HepG2 (cell line): ENCODE results near the gene IMPDH1. TPM values are rescaled to one million over a fixed set of nuclear protein-coding genes. Genes with fewer than 3 reads are reported as not detected.
A peak's percentile ranks its signal among the peaks of the same experiment; 100 is the strongest.

Experiments
- AGO1 ChIP-seq: fragments of 200-400 bp; formaldehyde crosslinking; IDR thresholded peaks from 2 replicates; pipeline ENCODE4 v1.6.1; 2017; ENCODE audit warnings: mild to moderate bottlenecking, low read depth, low read length, moderate library complexity; ENCODE audit not compliant: poor library complexity, severe bottlenecking
- ARNT ChIP-seq: fragments of 450-650 bp; IDR thresholded peaks from 2 replicates; pipeline ENCODE4 v1.6.1; 2017
- BCLAF1 ChIP-seq: fragments of 450-650 bp; IDR thresholded peaks from 2 replicates; pipeline ENCODE4 v1.6.1; 2017; ENCODE audit warnings: mild to moderate bottlenecking
- FIP1L1 ChIP-seq: fragments of 200-400 bp; formaldehyde crosslinking; IDR thresholded peaks from 2 replicates; pipeline ENCODE4 v1.6.1; 2018; ENCODE audit warnings: low read depth, mild to moderate bottlenecking, low read length, moderate library complexity, borderline replicate concordance; ENCODE audit not compliant: insufficient read depth
- FOXJ3 ChIP-seq: sonication (generic); formaldehyde crosslinking; IDR thresholded peaks from 2 replicates; pipeline ENCODE4 v1.4.0; 2020; ENCODE audit warnings: missing genetic modification reagents, mild to moderate bottlenecking, borderline replicate concordance
- HNRNPLL ChIP-seq: fragments of 200-400 bp; formaldehyde crosslinking; IDR thresholded peaks from 2 replicates; pipeline ENCODE4 v1.6.1; 2017; ENCODE audit warnings: mild to moderate bottlenecking, low read depth, low read length; ENCODE audit not compliant: poor library complexity, severe bottlenecking
- KAT7 ChIP-seq: IDR thresholded peaks from 2 replicates; pipeline ENCODE4 v1.6.1; 2018; ENCODE audit warnings: borderline replicate concordance, missing compliant biosample characterization
- KAT8 ChIP-seq: IDR thresholded peaks from 2 replicates; pipeline ENCODE4 v1.6.1; 2016; ENCODE audit warnings: missing genetic modification reagents, missing compliant biosample characterization
- MLXIP ChIP-seq: sonication (generic); formaldehyde crosslinking; IDR thresholded peaks from 2 replicates; pipeline ENCODE4 v1.9.0; 2021; ENCODE audit warnings: missing genetic modification reagents, borderline replicate concordance
- NFRKB ChIP-seq: fragments of 450-650 bp; IDR thresholded peaks from 2 replicates; pipeline ENCODE4 v1.6.1; 2017
- SALL2 ChIP-seq: sonication (generic); formaldehyde crosslinking; IDR thresholded peaks from 2 replicates; pipeline ENCODE4 v1.8.1; 2023; ENCODE audit warnings: mild to moderate bottlenecking, missing genetic modification reagents, inconsistent platforms
- SAP130 ChIP-seq: IDR thresholded peaks from 2 replicates; pipeline ENCODE4 v1.6.1; 2016; ENCODE audit warnings: low read depth
- SNAI1 ChIP-seq: sonication (generic); formaldehyde crosslinking; IDR thresholded peaks from 2 replicates; pipeline ENCODE4 v1.5.0; 2020; ENCODE audit warnings: mild to moderate bottlenecking, missing genetic modification reagents, borderline replicate concordance
- THRA ChIP-seq: sonication (generic); formaldehyde crosslinking; IDR thresholded peaks from 2 replicates; pipeline ENCODE4 v1.4.0; 2020; ENCODE audit warnings: missing genetic modification reagents, borderline replicate concordance
- YEATS2 ChIP-seq: sonication (generic); formaldehyde crosslinking; IDR thresholded peaks from 2 replicates; pipeline ENCODE4 v1.4.0; 2020; ENCODE audit warnings: missing genetic modification reagents, borderline replicate concordance
- ZFP36L2 ChIP-seq: sonication (generic); formaldehyde crosslinking; IDR thresholded peaks from 2 replicates; pipeline ENCODE4 v1.4.0; 2020; ENCODE audit warnings: missing genetic modification reagents
- ZMAT5 ChIP-seq: sonication (generic); formaldehyde crosslinking; IDR thresholded peaks from 2 replicates; pipeline ENCODE4 v1.5.0; 2020; ENCODE audit warnings: mild to moderate bottlenecking, low read depth, missing genetic modification reagents, borderline replicate concordance
- ZNF350 ChIP-seq: sonication (generic); formaldehyde crosslinking; IDR thresholded peaks from 2 replicates; pipeline ENCODE4 v1.4.0; 2020; ENCODE audit warnings: mild to moderate bottlenecking, low read depth, missing genetic modification reagents, borderline replicate concordance
- ZNF354B ChIP-seq: sonication (generic); formaldehyde crosslinking; IDR thresholded peaks from 2 replicates; pipeline ENCODE4 v1.8.0; 2022; ENCODE audit warnings: mild to moderate bottlenecking, missing genetic modification reagents
- ZNF432 ChIP-seq: sonication (generic); formaldehyde crosslinking; IDR thresholded peaks from 2 replicates; pipeline ENCODE4 v1.5.0; 2020; ENCODE audit warnings: missing genetic modification reagents, mild to moderate bottlenecking, borderline replicate concordance
- ZNF569 ChIP-seq: sonication (generic); formaldehyde crosslinking; IDR thresholded peaks from 2 replicates; pipeline ENCODE4 v1.5.0; 2020; ENCODE audit warnings: mild to moderate bottlenecking, missing genetic modification reagents, moderate library complexity, borderline replicate concordance
- ZNF749 ChIP-seq: sonication (generic); formaldehyde crosslinking; IDR thresholded peaks from 2 replicates; pipeline ENCODE4 v1.8.0; 2022; ENCODE audit warnings: mild to moderate bottlenecking, missing genetic modification reagents, moderate library complexity, borderline replicate concordance
- polyA plus RNA-seq, 8 experiments: library from polyadenylated mRNA; depleted of rRNA in 3 of 8; stranded (reverse) in 7 of 8; unstranded in 1 of 8; fragments of >200 nt; fragmentation: Illumina TruSeq in 4 of 8; extraction: Trizol in 4 of 8; gene quantifications; 2 replicates each; pipeline versions ENCODE4 v1.2.1 to v1.2.3, GENCODE V29; 2011 to 2016; ENCODE audit warnings: low read depth in 4 of 8, missing spikeins in 1 of 8, mixed read lengths in 1 of 8; ENCODE audit not compliant: insufficient read depth in 1 of 8
- total RNA-seq, 5 experiments: library from RNA; depleted of rRNA; stranded (reverse); fragments of >200 nt; fragmentation: Illumina TruSeq; extraction: Trizol; gene quantifications; 2 replicates each; pipeline ENCODE4 v1.2.3, GENCODE V29; 2016; ENCODE audit warnings: low read depth in 1 of 5

IMPDH1 gene
- total and polyA plus RNA-seq, 2 of the 13 experiments (the other 11 are each of a cell fraction or from before 2014, with no cell fraction given): 22.8 to 34.0 TPM

GRCh38 chr7:128405471-128406313 lies 4.1 kb downstream of the IMPDH1 start (continued):
- TF ChIP-seq BCLAF1: no peak
- no peak for TF ChIP-seq ZNF350
- no peak for TF ChIP-seq ZMAT5
- TF ChIP-seq SAP130 (CRISPR knock-in tag): peak; percentile 44; the same call in 1 of the 2 replicates
- peak; percentile 49; the same call in 1 of the 2 replicates for TF ChIP-seq ZNF749 (CRISPR knock-in tag)
- TF ChIP-seq FOXJ3 (CRISPR knock-in tag): no peak
- no peak for TF ChIP-seq NFRKB
- no peak for TF ChIP-seq THRA (CRISPR knock-in tag)
- TF ChIP-seq HNRNPLL: no peak
- no peak for TF ChIP-seq AGO1
- TF ChIP-seq KAT8: no peak
- TF ChIP-seq KAT7 (CRISPR knock-in tag): no peak
- no peak for TF ChIP-seq FIP1L1
- TF ChIP-seq ARNT: no peak
- TF ChIP-seq ZNF569 (CRISPR knock-in tag): no peak
- TF ChIP-seq ZNF354B (CRISPR knock-in tag): no peak
- no peak for TF ChIP-seq ZFP36L2 (CRISPR knock-in tag)
- TF ChIP-seq YEATS2 (CRISPR knock-in tag): no peak
- TF ChIP-seq MLXIP: no peak
- no peak for TF ChIP-seq ZNF432
- peak; percentile 90; the same call in 1 of the 2 replicates for TF ChIP-seq SALL2 (CRISPR knock-in tag)
- TF ChIP-seq SNAI1 (CRISPR knock-in tag): no peak
